HG03039 (cell line): ENCODE results near the gene SLC12A6.
A peak's percentile ranks its signal among the peaks of the same experiment; 100 is the strongest.
"Not testable (repeated sequence)": the region's sequence is repeated elsewhere in the genome, so short reads cannot be mapped to it uniquely, and the experiment has no call there.

Source experiments
- ATAC-seq: cut with Tn5 transposase; IDR thresholded peaks from one replicate; pipeline ENCODE4 v1.9.1; 2021; ENCODE audit warnings: mild to moderate bottlenecking, moderate library complexity; ENCODE audit not compliant: unreplicated experiment

SLC12A6 gene

DNA sequence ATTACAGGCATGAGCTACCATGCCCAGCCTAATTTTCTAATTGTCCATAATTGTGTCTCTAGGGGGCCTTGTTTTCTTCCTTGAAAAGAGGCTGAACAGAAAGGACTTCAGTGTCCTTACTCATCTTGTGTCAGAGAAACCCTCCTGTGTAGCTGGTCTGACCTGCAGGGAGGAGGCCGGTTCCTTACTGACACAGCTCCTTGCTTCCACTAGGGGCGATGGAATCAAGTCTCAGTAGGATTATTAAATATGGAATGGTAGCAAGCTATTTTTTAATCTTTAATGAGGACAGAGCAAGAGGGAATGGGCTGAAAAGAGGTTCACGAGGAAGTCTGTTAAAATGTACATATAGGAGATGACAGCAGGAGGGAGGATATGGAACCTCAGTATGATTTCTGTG lies 20.8 kb upstream of the SLC12A6 start:
- no peak for ATAC-seq

DNA sequence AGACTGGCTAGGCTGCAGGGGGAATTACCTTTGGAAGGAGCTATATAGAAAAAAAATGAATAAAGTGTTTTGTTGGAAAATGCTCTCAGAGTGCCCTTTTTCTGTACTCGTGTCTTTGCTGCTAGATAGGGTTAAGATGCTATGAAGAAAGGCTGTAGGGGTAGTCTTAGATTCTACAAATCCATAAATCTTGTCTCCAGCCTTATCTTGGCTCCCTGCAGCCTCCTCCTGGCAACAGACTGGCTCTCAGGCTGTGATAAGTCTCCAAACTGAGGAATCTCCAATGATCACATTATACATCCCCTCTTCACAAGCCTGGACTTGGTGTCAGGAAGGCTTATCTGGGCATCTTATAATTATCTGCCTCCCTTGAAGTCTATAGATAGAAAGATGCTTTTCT lies 20.1 kb upstream of the SLC12A6 start:
- ATAC-seq: no peak

- no peak for ATAC-seq
Observed at GRCh38 chr15:34355241-34355640, 17.7 kb upstream of the SLC12A6 start.

DNA sequence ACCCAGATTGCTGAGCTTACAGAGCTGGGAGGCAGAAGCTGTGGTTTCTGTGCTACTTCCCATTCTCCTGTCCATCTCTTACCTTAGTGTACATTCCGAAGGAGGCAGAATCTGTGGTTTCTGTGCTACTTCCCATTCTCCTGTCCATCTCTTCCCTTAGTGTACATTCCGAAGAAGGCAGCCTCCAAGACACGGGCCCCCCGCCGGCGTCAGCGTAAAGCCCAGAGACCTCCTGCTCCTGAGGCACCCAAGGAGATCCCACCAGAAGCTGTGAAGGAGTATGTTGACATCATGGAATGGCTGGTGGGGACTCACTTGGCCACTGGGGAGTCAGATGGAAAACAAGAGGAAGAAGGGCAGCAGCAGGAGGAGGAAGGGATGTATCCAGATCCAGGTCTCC lies 16.7 kb upstream of the SLC12A6 start:
- ATAC-seq: no peak

- ATAC-seq: no peak
Observed at GRCh38 chr15:34353627-34354026, 16.0 kb upstream of the SLC12A6 start.

- not testable (repeated sequence) for ATAC-seq
Observed at GRCh38 chr15:34352996-34353395, 15.4 kb upstream of the SLC12A6 start.

- ATAC-seq: no peak
Observed at GRCh38 chr15:34349769-34350168, 12.2 kb upstream of the SLC12A6 start.

- ATAC-seq: no peak
Observed at GRCh38 chr15:34348735-34349300, 11.2 kb upstream of the SLC12A6 start.

DNA sequence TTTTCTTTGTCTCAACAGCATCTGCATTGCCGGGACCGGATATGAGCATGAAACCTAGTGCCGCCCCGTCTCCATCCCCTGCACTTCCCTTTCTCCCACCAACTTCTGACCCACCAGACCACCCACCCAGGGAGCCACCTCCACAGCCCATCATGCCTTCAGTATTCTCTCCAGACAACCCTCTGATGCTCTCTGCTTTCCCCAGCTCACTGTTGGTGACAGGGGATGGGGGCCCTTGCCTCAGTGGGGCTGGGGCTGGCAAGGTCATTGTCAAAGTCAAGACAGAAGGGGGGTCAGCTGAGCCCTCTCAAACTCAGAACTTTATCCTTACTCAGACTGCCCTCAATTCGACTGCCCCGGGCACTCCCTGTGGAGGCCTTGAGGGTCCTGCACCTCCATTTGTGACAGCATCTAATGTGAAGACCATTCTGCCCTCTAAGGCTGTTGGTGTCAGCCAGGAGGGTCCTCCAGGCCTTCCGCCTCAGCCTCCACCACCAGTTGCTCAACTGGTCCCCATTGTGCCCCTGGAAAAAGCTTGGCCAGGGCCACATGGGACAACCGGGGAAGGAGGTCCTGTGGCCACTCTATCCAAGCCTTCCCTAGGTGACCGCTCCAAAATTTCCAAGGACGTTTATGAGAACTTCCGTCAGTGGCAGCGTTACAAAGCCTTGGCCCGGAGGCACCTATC lies 10.5 kb upstream of the SLC12A6 start:
- ATAC-seq: no peak

- ATAC-seq: peak; percentile 74
Observed at GRCh38 chr15:34342737-34343575, 5.4 kb upstream of the SLC12A6 start, which contains the start of the genes NOP10 and NUTM1. Gene NOP10 (minus strand): TSS chr15:34343136. CDS start chr15:34343073, 63 bp downstream. Gene NUTM1 (plus strand): TSS chr15:34343315. CDS start chr15:34343697, 382 bp downstream.

DNA sequence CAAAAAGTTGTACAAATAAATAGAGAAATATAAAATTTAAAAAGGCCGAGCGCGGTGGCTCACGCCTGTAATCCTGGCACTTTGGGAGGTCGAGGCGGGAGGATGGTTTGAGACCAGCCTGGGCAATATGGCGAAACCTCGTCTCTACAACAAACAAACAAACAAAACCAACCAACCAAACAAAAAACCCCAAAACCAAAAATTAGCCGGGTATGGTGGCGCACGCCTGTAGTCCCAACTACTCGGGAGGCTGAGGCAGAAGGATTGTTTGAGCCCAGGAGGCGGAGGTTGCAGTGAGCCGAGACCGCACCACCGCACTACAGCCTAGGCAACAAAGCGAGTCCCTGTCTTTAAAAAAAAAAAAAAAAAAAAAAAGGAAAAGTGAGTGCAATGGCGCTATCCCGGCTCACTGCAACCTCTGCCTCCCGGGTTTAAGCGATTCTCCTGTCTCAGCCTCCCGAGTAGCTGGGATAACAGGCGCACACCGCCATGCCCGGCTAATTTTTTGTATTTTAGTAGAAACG lies 4.7 kb upstream of the SLC12A6 start:
- ATAC-seq: not testable (repeated sequence)

GRCh38 chr15:34341381-34342212 lies 4.0 kb upstream of the SLC12A6 start:
- ATAC-seq: no peak

GRCh38 chr15:34339946-34340345 lies 2.4 kb upstream of the SLC12A6 start:
- no peak for ATAC-seq

DNA sequence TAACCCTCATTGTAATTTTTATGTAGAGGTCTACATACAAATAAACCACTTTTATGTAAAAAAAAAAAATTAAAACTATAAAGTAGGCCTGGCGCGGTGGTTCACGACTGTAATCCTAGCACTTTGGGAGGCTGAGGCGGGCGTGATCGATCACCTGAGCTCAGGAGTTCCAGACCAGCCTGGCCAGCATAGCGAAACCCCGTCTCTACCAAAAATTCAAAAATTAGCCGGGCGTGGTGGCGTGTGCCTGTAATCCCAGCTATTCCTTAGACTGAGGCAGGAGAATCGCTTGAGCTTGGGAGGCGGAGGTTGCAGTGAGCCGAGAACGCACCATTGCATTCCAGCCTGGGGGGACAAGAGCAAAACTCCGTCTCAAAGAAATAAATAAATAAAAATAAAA lies 766 bp upstream of the SLC12A6 start:
- ATAC-seq: no peak

DNA sequence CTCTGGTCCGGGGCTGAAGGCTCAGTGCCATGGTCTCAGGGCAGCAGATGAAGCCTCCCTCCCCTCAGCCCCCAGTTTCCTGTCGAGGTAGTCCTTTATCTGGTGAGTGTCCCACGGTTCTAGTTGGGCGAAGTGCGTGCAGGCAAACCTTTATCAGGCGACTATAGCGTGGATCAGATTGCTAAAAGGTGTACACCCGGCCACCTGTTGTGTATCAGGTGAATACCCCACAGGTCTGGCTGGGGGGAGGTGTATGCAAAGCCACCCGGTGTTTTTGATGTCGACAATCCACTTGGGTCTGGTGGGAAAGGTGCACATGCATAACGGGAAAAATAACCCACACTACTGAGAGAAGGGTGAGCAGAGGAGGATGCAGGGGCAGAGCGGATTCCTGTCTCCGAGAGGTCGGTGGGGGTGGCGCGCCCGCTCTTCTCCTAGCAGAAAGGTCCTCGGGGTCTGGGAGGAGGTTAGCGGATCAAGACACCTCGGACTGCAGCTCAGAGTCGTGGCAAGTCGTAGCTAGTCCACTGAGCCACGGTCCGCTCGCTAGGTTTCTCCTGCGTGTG lies 507 bp downstream of the SLC12A6 start:
- ATAC-seq: peak; percentile 11

- ATAC-seq: no peak
Observed at GRCh38 chr15:34336231-34336990, 1.2 kb downstream of the SLC12A6 start.

DNA sequence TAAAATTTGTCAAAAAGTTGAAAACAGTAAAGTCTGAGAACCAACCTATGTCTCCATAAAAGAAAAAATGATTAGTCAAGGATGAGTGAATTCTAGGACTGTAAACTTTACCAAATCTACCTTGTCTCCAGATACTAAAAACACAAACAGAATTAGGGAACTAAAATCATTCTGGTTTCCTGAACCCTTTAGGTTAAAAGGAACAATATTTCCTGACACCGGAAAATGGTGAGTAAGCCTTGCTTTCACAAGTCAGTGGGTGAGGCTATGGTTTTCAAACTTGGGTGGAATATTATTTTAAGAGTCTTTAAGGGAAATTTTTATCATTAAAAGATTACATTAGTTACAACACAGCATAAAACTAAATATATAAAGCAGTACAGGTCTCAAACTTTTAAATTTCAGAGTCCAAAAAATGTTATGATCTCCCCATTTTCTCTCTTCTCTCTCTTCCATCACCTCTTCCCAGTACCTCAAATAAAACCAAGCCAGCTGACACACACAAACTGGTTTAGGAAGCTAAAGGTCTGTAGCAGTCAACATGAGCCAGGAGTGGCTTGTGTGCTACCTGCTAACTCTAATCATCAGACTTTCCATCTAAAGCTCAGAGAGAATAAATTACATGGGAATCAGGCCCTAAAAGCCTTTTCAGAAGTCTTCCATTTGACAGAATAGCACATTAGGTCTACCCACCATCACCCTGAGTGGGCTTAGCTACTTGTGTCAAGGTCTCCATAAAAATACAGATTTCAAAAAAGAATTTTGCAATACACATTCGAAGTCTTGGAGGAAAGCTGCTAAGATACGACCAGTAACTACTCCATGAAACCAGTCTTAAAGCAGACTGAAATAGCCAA lies 2.2 kb downstream of the SLC12A6 start:
- no peak for ATAC-seq

DNA sequence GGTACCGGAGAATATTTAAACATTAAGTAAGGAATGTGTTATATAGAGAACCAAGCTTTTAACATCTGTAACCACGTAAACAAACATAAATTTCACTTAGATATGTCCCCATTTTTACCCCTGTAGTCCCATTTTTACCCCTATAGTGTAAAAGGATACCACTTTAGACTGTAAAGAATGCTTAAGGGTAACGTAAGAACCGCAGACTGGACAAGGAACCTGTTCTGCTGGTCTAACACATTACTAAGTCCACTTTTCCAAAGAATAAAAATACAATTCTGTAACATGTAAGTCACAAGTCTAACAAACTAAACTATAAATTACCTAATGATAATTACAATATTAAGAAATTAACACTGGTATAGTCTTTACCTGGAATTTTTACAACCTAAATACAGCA lies 2.9 kb downstream of the SLC12A6 start:
- ATAC-seq: no peak
